Prostate gland (tissue), 2 donors: ENCODE data around the gene SLC9B1.

Source experiments
- POLR2AphosphoS5 ChIP-seq: sonication (generic); formaldehyde crosslinking; IDR thresholded peaks from one replicate; pipeline ENCODE4 v1.6.1; 2017; ENCODE audit warnings: antibody characterized with exemption
- TF ChIP-seq, protein P1 (sequence below), 4 experiments: fragments of 200-600 bp in 2 of 4; fragments of 450-650 bp in 2 of 4; sonication (generic) in 2 of 4; IDR thresholded peaks; 1 replicate in 3 of 4; 2 replicates in 1 of 4; pipeline ENCODE4 v1.5.1; 2016 to 2019; ENCODE audit warnings: antibody characterized with exemption in 4 of 4, mild to moderate bottlenecking in 2 of 4, moderate library complexity in 2 of 4

- TF ChIP-seq, protein P1, sequence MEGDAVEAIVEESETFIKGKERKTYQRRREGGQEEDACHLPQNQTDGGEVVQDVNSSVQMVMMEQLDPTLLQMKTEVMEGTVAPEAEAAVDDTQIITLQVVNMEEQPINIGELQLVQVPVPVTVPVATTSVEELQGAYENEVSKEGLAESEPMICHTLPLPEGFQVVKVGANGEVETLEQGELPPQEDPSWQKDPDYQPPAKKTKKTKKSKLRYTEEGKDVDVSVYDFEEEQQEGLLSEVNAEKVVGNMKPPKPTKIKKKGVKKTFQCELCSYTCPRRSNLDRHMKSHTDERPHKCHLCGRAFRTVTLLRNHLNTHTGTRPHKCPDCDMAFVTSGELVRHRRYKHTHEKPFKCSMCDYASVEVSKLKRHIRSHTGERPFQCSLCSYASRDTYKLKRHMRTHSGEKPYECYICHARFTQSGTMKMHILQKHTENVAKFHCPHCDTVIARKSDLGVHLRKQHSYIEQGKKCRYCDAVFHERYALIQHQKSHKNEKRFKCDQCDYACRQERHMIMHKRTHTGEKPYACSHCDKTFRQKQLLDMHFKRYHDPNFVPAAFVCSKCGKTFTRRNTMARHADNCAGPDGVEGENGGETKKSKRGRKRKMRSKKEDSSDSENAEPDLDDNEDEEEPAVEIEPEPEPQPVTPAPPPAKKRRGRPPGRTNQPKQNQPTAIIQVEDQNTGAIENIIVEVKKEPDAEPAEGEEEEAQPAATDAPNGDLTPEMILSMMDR (IDR thresholded peaks at IDR 0.05), result no peak
- TF ChIP-seq POLR2AphosphoS5, result no peak
Measured at GRCh38 chr4:103052145-103052544, 32.6 kb upstream of the SLC9B1 start.
